ENCODE data around the gene GPR158. TPM values are rescaled to one million over a fixed set of nuclear protein-coding genes. Genes with fewer than 3 reads are reported as not detected.

The GPR158 gene
- total and polyA plus RNA-seq, 2 of the 8 experiments (the other 6 are each of a cell fraction or from before 2014, with no cell fraction given): 0.14 to 0.78 TPM

DNA sequence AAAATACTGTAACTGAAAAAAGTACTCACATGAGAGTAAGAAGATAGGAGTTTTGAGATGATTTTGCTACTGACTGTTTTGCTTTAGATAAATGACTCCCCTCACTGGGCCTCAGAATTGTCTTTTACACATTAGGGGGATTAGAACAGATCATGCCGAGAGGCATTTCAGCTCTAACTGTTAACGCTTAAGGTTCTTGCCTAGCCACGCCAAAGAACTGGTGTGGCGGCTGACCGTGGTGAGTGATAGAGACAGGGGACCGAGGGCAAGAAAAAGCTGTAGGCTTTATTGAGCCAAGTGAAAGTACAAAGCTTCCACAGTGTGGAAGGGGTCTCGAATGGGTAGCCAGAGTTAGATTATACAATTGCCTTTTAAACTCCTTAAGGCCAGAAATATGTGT, 390.8 kb downstream of the GPR158 start (continued):
- TF ChIP-seq, protein P1, sequence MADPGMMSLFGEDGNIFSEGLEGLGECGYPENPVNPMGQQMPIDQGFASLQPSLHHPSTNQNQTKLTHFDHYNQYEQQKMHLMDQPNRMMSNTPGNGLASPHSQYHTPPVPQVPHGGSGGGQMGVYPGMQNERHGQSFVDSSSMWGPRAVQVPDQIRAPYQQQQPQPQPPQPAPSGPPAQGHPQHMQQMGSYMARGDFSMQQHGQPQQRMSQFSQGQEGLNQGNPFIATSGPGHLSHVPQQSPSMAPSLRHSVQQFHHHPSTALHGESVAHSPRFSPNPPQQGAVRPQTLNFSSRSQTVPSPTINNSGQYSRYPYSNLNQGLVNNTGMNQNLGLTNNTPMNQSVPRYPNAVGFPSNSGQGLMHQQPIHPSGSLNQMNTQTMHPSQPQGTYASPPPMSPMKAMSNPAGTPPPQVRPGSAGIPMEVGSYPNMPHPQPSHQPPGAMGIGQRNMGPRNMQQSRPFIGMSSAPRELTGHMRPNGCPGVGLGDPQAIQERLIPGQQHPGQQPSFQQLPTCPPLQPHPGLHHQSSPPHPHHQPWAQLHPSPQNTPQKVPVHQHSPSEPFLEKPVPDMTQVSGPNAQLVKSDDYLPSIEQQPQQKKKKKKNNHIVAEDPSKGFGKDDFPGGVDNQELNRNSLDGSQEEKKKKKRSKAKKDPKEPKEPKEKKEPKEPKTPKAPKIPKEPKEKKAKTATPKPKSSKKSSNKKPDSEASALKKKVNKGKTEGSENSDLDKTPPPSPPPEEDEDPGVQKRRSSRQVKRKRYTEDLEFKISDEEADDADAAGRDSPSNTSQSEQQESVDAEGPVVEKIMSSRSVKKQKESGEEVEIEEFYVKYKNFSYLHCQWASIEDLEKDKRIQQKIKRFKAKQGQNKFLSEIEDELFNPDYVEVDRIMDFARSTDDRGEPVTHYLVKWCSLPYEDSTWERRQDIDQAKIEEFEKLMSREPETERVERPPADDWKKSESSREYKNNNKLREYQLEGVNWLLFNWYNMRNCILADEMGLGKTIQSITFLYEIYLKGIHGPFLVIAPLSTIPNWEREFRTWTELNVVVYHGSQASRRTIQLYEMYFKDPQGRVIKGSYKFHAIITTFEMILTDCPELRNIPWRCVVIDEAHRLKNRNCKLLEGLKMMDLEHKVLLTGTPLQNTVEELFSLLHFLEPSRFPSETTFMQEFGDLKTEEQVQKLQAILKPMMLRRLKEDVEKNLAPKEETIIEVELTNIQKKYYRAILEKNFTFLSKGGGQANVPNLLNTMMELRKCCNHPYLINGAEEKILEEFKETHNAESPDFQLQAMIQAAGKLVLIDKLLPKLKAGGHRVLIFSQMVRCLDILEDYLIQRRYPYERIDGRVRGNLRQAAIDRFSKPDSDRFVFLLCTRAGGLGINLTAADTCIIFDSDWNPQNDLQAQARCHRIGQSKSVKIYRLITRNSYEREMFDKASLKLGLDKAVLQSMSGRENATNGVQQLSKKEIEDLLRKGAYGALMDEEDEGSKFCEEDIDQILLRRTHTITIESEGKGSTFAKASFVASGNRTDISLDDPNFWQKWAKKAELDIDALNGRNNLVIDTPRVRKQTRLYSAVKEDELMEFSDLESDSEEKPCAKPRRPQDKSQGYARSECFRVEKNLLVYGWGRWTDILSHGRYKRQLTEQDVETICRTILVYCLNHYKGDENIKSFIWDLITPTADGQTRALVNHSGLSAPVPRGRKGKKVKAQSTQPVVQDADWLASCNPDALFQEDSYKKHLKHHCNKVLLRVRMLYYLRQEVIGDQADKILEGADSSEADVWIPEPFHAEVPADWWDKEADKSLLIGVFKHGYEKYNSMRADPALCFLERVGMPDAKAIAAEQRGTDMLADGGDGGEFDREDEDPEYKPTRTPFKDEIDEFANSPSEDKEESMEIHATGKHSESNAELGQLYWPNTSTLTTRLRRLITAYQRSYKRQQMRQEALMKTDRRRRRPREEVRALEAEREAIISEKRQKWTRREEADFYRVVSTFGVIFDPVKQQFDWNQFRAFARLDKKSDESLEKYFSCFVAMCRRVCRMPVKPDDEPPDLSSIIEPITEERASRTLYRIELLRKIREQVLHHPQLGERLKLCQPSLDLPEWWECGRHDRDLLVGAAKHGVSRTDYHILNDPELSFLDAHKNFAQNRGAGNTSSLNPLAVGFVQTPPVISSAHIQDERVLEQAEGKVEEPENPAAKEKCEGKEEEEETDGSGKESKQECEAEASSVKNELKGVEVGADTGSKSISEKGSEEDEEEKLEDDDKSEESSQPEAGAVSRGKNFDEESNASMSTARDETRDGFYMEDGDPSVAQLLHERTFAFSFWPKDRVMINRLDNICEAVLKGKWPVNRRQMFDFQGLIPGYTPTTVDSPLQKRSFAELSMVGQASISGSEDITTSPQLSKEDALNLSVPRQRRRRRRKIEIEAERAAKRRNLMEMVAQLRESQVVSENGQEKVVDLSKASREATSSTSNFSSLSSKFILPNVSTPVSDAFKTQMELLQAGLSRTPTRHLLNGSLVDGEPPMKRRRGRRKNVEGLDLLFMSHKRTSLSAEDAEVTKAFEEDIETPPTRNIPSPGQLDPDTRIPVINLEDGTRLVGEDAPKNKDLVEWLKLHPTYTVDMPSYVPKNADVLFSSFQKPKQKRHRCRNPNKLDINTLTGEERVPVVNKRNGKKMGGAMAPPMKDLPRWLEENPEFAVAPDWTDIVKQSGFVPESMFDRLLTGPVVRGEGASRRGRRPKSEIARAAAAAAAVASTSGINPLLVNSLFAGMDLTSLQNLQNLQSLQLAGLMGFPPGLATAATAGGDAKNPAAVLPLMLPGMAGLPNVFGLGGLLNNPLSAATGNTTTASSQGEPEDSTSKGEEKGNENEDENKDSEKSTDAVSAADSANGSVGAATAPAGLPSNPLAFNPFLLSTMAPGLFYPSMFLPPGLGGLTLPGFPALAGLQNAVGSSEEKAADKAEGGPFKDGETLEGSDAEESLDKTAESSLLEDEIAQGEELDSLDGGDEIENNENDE (IDR thresholded peaks at IDR 0.05; ENCODE audit: insufficient replicate concordance, low read length): no peak
